Fibroblast of lung (primary cell): ENCODE data around the gene EXOSC10. TPM values are rescaled to one million over a fixed set of nuclear protein-coding genes. Genes with fewer than 3 reads are reported as not detected.
A peak's percentile ranks its signal among the peaks of the same experiment; 100 is the strongest.

ENCODE experiments used
- DNase-seq, 2 donors: peaks; one replicate each; pipeline versions ENCODE4 v3.0.0 to v3.0.0-alpha.2; 2010; ENCODE audit warnings: low read depth in 2 of 2
- H2AFZ ChIP-seq: 2 replicates; pipeline ENCODE4 v1.5.1; 2012; ENCODE audit warnings: low read length, control low read depth, inconsistent platforms
- H3K27ac ChIP-seq: 2 replicates; pipeline ENCODE4 v1.5.1; 2011; ENCODE audit warnings: low read length, control low read depth; ENCODE audit not compliant: insufficient read depth
- H3K27me3 ChIP-seq: 2 replicates; pipeline ENCODE4 v1.5.1; 2011; ENCODE audit warnings: mild to moderate bottlenecking, low read length; ENCODE audit not compliant: control insufficient read depth, insufficient read depth
- H3K36me3 ChIP-seq: 2 replicates; pipeline ENCODE4 v1.5.1; 2011; ENCODE audit warnings: low read length; ENCODE audit not compliant: control insufficient read depth, insufficient read depth
- H3K4me1 ChIP-seq: 2 replicates; pipeline ENCODE4 v1.5.1; 2011; ENCODE audit warnings: low read length; ENCODE audit not compliant: control insufficient read depth, insufficient read depth; ENCODE audit errors: extremely low read depth
- H3K4me2 ChIP-seq: 2 replicates; pipeline ENCODE4 v1.5.1; 2011; ENCODE audit warnings: low read length, control low read depth; ENCODE audit not compliant: insufficient read depth; ENCODE audit errors: extremely low read depth
- H3K4me3 ChIP-seq, 4 experiments: fragments of 200-600 bp in 1 of 4; sonication (generic) in 1 of 4; replicated peaks in 1 of 4; 2 replicates each; pipeline ENCODE4 v1.5.1; 2011 to 2016; ENCODE audit warnings: low read length in 4 of 4, low read depth in 3 of 4, mild to moderate bottlenecking in 3 of 4, control low read depth in 2 of 4, inconsistent platforms in 1 of 4, mixed read lengths in 1 of 4; ENCODE audit not compliant: insufficient read depth in 1 of 4; ENCODE audit errors: control extremely low read depth in 1 of 4
- H3K79me2 ChIP-seq: 2 replicates; pipeline ENCODE4 v1.5.1; 2012; ENCODE audit warnings: mild to moderate bottlenecking, low read length, inconsistent platforms; ENCODE audit not compliant: control insufficient read depth, insufficient read depth
- H3K9ac ChIP-seq: 2 replicates; pipeline ENCODE4 v1.5.1; 2011; ENCODE audit warnings: mild to moderate bottlenecking, low read length, control low read depth; ENCODE audit not compliant: insufficient read depth
- H3K9me3 ChIP-seq: 2 replicates; pipeline ENCODE4 v1.5.1; 2012; ENCODE audit warnings: low read depth, low read length; ENCODE audit not compliant: control insufficient read depth, insufficient read depth
- H4K20me1 ChIP-seq: 2 replicates; pipeline ENCODE4 v1.5.1; 2011; ENCODE audit warnings: low read length; ENCODE audit not compliant: control insufficient read depth, insufficient read depth; ENCODE audit errors: extremely low read depth
- CTCF ChIP-seq, 2 donors: IDR thresholded peaks in 1 of 2; conservative IDR thresholded peaks in 1 of 2; 1 replicate in 1 of 2; 2 replicates in 1 of 2; pipeline ENCODE4 v1.5.1; 2011 to 2012; ENCODE audit warnings: low read length in 2 of 2, control low read depth in 1 of 2, inconsistent platforms in 1 of 2, low read depth in 1 of 2, mild to moderate bottlenecking in 1 of 2
- EZH2 ChIP-seq: IDR thresholded peaks from 2 replicates; pipeline ENCODE4 v1.5.1; 2012; ENCODE audit warnings: low read length, control low read depth, mild to moderate bottlenecking; ENCODE audit errors: missing control alignments
- polyA plus RNA-seq, 2 donors: library from polyadenylated mRNA; depleted of rRNA in 1 of 2; stranded (reverse) in 1 of 2; unstranded in 1 of 2; fragments of >200 nt; gene quantifications; 2 replicates each; pipeline ENCODE4 v1.2.1, GENCODE V29; 2011 to 2012; ENCODE audit warnings: missing spikeins in 1 of 2
- total RNA-seq: library from RNA; depleted of rRNA; stranded (reverse); fragments of >200 nt; gene quantifications from 2 replicates; pipeline ENCODE4 v1.2.1, GENCODE V29; 2014

The EXOSC10 gene
- total and polyA plus RNA-seq, 2 donors (not counting 1 experiment from before 2014, with no cell fraction given) = 36.2 to 56.3 TPM

- Histone ChIP-seq H3K79me2 (peaks cover 19% of the 10 kb centered on the region), H3K9me3 (no peaks in the 10 kb centered on the region), H3K4me2 (peak overlapping the region; percentile 93), H3K4me1 (no peaks in the 10 kb centered on the region), H3K27ac (peak overlapping the region; percentile 59), H3K27me3 (no peaks in the 10 kb centered on the region), H2AFZ (peak overlapping the region; percentile 49), H3K9ac (peak overlapping the region; percentile 84), H3K4me3 (peak overlapping the region; percentile 79 to 92 (median 88)), H4K20me1 (no peaks in the 10 kb centered on the region), H3K36me3 (peaks cover 16% of the 10 kb centered on the region)
- DNase-seq = peak in 1 of 2 donors; percentile 13
- TF ChIP-seq CTCF (conservative IDR thresholded peaks at IDR 0.05 in 1 of 2, IDR thresholded peaks at IDR 0.05 in 1 of 2; ENCODE audit: low read depth in 1 of 2, low read length in 2 of 2) = no peak
- no peak for TF ChIP-seq EZH2
Measured at GRCh38 chr1:11059155-11059967, 40.3 kb downstream of the EXOSC10 start.

- DNase-seq = no peak
- Histone ChIP-seq H3K79me2 (peaks cover 19% of the 10 kb centered on the region), H3K4me3 (peak overlapping the region; percentile 79 to 92 (median 88)), H3K9me3 (no peaks in the 10 kb centered on the region), H3K4me1 (no peaks in the 10 kb centered on the region), H3K27me3 (no peaks in the 10 kb centered on the region), H3K27ac (peak overlapping the region; percentile 59), H3K9ac (peak overlapping the region; percentile 84), H2AFZ (no peak overlapping the region), H3K36me3 (peaks cover 17% of the 10 kb centered on the region), H4K20me1 (no peaks in the 10 kb centered on the region), H3K4me2 (peak overlapping the region; percentile 93)
- no peak for TF ChIP-seq EZH2
- TF ChIP-seq CTCF (conservative IDR thresholded peaks at IDR 0.05 in 1 of 2, IDR thresholded peaks at IDR 0.05 in 1 of 2; ENCODE audit: low read depth in 1 of 2, low read length in 2 of 2) = no peak
Measured at GRCh38 chr1:11058595-11059154, 41.0 kb downstream of the EXOSC10 start.

- H3K4me3 ChIP-seq = no peak overlapping the region
- H3K27ac ChIP-seq = no peak overlapping the region
- TF ChIP-seq EZH2 (no peak), CTCF (conservative IDR thresholded peaks at IDR 0.05 in 1 of 2, IDR thresholded peaks at IDR 0.05 in 1 of 2; ENCODE audit: low read depth in 1 of 2, low read length in 2 of 2) (no peak)
- no peak overlapping the region for H3K4me2 ChIP-seq
- no peaks in the 10 kb centered on the region for H4K20me1 ChIP-seq
- no peak overlapping the region for H3K9ac ChIP-seq
- H3K9me3 ChIP-seq = no peaks in the 10 kb centered on the region
- no peak for DNase-seq
- H3K36me3 ChIP-seq = peaks cover 17% of the 10 kb centered on the region
- no peaks in the 10 kb centered on the region for H3K27me3 ChIP-seq
- no peaks in the 10 kb centered on the region for H3K4me1 ChIP-seq
- no peak overlapping the region for H2AFZ ChIP-seq
- H3K79me2 ChIP-seq = peaks cover 19% of the 10 kb centered on the region
Measured at GRCh38 chr1:11058026-11058425, 41.6 kb downstream of the EXOSC10 start.
